HL-60 (cell line): ENCODE measurements around the gene DNLZ.

Source experiments
- GABPA ChIP-seq: IDR thresholded peaks from 2 replicates; pipeline ENCODE4 v1.6.1; 2012; ENCODE audit warnings: low read depth
- POLR2AphosphoS5 ChIP-seq: IDR thresholded peaks from 2 replicates; pipeline ENCODE4 v1.6.1; 2012; ENCODE audit warnings: low read depth
- SPI1 ChIP-seq: IDR thresholded peaks from 2 replicates; pipeline ENCODE4 v1.6.1; 2012; ENCODE audit warnings: low read depth, mild to moderate bottlenecking, borderline replicate concordance
- TF ChIP-seq, protein P1 (sequence below): IDR thresholded peaks from one replicate; pipeline ENCODE4 v1.5.1; 2011; ENCODE audit warnings: low read length, control low read depth, inconsistent platforms; ENCODE audit not compliant: insufficient read depth
- TF ChIP-seq, protein P2 (sequence below): IDR thresholded peaks from 2 replicates; pipeline ENCODE4 v1.6.1; 2012; ENCODE audit warnings: low read depth; ENCODE audit not compliant: insufficient replicate concordance

DNA sequence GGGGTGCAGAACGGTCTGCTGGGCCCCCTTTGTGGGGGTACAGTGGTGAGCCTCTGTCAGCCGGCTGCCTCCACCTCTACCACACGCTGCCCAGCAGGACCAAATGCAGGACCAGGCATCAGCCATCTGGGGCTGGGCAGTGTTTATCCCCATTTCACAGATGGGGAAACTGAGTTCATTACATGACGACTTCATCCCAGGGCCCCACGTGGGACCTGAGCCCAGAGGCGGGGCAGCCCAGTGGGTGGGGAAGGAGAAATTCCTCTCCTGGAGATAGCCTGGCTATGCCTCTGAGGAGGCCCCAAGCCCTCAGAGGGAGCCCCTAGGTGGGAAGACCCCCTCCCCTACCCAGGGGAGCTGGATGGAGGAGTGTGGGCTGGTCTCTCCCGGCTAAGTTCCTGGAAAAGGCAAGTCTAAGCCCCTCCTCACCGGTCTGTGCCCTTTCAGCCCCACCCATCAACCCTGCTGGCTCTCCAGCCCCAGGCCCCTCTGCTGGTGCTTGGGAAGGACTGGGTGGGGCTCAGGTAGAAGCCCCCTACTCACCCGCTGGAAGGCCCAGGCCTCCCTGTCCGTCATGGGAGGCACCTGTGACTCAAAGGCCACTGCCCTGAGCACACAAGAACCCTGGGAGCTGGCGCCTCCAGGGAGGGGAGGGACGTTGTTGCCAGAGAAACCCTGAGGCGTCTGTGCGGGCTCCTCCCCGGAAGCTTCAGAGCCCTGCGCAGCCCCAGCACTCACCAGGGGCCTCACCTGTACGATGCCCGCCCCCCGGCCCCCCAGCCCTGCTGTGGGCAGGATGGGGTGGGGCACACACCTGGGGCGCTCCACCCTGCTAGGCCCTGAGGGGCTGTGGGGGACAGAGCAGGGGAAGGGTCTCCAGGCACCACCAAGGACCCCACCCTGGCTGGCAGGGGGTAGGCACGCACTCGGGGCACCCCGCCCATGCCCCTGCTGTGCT lies 52.2 kb downstream of the DNLZ start:
- TF ChIP-seq, protein P1, sequence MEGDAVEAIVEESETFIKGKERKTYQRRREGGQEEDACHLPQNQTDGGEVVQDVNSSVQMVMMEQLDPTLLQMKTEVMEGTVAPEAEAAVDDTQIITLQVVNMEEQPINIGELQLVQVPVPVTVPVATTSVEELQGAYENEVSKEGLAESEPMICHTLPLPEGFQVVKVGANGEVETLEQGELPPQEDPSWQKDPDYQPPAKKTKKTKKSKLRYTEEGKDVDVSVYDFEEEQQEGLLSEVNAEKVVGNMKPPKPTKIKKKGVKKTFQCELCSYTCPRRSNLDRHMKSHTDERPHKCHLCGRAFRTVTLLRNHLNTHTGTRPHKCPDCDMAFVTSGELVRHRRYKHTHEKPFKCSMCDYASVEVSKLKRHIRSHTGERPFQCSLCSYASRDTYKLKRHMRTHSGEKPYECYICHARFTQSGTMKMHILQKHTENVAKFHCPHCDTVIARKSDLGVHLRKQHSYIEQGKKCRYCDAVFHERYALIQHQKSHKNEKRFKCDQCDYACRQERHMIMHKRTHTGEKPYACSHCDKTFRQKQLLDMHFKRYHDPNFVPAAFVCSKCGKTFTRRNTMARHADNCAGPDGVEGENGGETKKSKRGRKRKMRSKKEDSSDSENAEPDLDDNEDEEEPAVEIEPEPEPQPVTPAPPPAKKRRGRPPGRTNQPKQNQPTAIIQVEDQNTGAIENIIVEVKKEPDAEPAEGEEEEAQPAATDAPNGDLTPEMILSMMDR, result no peak
- no peak for TF ChIP-seq POLR2AphosphoS5
- TF ChIP-seq GABPA, result no peak
- TF ChIP-seq SPI1, result no peak
- TF ChIP-seq, protein P2, sequence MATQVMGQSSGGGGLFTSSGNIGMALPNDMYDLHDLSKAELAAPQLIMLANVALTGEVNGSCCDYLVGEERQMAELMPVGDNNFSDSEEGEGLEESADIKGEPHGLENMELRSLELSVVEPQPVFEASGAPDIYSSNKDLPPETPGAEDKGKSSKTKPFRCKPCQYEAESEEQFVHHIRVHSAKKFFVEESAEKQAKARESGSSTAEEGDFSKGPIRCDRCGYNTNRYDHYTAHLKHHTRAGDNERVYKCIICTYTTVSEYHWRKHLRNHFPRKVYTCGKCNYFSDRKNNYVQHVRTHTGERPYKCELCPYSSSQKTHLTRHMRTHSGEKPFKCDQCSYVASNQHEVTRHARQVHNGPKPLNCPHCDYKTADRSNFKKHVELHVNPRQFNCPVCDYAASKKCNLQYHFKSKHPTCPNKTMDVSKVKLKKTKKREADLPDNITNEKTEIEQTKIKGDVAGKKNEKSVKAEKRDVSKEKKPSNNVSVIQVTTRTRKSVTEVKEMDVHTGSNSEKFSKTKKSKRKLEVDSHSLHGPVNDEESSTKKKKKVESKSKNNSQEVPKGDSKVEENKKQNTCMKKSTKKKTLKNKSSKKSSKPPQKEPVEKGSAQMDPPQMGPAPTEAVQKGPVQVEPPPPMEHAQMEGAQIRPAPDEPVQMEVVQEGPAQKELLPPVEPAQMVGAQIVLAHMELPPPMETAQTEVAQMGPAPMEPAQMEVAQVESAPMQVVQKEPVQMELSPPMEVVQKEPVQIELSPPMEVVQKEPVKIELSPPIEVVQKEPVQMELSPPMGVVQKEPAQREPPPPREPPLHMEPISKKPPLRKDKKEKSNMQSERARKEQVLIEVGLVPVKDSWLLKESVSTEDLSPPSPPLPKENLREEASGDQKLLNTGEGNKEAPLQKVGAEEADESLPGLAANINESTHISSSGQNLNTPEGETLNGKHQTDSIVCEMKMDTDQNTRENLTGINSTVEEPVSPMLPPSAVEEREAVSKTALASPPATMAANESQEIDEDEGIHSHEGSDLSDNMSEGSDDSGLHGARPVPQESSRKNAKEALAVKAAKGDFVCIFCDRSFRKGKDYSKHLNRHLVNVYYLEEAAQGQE, result no peak
